Neural progenitor cell (in vitro differentiated cells): Measurements from ENCODE around the gene MSL1.

Source experiments
- EZH2 ChIP-seq: fragments of 200-600 bp; sonication (generic); IDR thresholded peaks from 2 replicates; pipeline ENCODE4 v1.6.1; 2017; ENCODE audit warnings: antibody characterized with exemption, mild to moderate bottlenecking, moderate library complexity
- EZH2phosphoT487 ChIP-seq: fragments of 200-600 bp; sonication (generic); IDR thresholded peaks from 2 replicates; pipeline ENCODE4 v1.6.1; 2017; ENCODE audit warnings: antibody characterized with exemption
- TF ChIP-seq, protein P1 (sequence below): fragments of 200-600 bp; sonication (generic); IDR thresholded peaks from 2 replicates; pipeline ENCODE4 v1.5.1; 2017; ENCODE audit warnings: antibody characterized with exemption, mild to moderate bottlenecking

DNA sequence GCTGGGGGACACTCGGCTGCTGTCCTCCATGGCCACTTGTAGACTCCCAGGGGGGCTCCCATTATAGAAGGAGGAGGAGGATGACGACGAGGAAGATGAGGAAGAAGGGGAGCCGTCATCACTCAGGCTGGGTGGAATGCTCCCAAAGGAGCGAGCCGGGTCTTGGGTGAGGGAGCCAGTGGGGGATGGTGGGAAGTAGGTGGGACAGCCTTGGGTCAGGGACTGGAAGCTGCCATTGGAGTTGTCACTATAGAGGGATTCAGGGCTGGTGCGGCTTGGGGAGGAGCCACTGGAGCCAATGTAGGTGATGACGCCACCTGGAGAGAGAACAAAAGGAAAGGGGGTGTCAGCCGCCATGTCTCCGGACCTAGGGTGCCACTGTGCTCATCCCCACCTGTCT, 24.7 kb upstream of the MSL1 start:
- TF ChIP-seq, protein P1, sequence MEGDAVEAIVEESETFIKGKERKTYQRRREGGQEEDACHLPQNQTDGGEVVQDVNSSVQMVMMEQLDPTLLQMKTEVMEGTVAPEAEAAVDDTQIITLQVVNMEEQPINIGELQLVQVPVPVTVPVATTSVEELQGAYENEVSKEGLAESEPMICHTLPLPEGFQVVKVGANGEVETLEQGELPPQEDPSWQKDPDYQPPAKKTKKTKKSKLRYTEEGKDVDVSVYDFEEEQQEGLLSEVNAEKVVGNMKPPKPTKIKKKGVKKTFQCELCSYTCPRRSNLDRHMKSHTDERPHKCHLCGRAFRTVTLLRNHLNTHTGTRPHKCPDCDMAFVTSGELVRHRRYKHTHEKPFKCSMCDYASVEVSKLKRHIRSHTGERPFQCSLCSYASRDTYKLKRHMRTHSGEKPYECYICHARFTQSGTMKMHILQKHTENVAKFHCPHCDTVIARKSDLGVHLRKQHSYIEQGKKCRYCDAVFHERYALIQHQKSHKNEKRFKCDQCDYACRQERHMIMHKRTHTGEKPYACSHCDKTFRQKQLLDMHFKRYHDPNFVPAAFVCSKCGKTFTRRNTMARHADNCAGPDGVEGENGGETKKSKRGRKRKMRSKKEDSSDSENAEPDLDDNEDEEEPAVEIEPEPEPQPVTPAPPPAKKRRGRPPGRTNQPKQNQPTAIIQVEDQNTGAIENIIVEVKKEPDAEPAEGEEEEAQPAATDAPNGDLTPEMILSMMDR, result no peak
- TF ChIP-seq EZH2 (no peak), EZH2phosphoT487 (no peak)
